DMS79 (cell line): ENCODE results near the gene EN2.
A peak's percentile ranks its signal among the peaks of the same experiment; 100 is the strongest.

Experiments
- DNase-seq: peaks from one replicate; lab custom pipeline; 2025; lab: John Stamatoyannopoulos, UW

Gene EN2

DNA sequence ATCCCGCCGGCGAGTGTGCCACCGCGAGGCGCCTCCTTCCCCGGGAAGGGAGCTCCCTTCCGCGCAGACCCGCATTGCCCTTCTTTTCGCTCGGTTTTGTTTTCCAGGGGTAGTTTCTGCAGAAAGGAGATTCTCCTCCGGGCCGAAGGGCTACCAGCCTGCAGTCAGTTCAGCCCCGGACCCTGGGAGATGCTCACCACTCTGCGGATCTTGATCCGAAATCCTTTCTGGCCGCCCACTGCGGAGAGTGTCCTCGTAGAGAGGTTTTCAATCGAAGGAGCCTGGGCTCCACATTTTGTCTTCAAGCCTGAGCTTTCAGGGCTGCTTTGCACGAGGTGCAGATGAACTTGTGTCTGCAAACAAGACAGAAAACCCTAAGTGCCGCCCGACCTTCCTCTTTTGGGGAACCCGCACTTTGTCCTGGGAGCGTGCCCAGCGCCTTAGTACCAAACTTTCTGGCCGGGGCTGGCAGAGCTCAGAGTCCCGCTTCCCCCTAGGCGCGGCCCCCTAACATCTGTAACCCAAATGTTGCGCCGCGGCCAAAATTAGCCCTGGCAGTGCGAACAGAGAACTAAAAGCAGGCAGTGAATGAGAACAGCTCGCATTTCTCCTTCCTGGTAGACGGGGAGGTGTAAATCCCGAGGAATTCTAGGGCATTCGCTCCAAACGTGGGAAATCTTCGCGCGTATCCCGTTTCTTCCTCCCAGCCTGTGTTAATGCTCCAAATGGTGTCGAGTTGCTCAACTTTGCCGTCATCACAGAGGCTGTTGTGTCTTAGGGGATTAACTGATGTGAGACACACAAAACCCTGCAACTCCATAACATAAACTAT is 6.7 kb upstream of the EN2 start:
- DNase-seq = no peak

DNA sequence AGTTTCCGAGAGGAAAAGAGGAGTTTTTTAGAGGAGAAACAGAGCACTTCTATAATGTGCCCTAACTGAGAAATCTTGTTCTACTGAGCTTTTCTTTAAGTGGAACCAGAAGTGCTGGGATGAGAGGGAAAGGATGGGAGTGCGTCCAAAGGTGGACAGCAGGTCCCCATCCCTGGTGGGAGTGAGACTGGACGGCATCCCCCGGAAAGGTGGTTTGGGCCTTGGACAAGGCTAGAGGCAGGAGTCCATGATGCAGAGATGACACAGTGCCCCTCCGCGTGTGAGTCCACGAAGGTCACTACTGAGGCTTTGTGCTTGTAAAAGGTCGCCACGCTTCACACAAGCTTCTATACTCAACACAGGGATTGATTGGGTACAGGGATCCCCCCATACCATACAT is 6.1 kb upstream of the EN2 start:
- DNase-seq = no peak

DNA sequence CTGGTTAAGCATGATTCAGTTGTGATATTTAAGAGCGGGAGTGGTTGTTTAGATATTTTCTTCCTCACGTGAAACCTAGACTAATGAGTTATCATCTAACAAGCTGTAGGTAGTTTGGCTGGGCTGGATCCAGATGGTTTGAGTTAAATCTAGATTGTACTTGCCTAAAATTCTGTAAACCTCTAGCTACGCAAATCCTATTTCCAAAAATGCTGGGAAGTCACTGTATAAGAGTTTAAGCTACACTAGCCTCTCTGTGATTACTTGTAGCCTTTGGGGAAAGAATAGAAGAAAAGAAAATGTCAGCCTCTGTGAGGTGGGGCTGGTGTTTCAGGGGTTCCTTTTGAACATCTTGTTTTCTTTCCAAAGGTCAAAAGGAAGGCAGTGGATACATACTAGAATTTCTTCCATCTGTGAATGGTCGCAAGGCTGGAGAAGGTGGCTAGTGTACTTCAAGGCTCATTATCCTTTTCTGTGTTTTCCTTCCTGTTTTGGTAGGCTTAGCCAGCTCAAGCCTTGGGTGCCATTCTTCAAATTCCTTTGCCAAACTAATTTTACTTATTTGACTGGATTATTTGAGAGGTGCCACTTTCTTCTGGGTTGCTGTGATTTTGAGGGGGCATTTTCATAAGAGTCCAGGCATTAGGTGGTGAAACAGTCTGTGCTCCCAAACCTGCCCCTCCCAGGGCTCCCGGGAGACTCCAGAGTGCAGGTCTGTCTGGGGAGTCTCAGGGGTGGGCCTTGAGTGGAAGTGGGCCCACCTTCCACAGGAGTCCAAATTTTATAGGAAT is 5.2 kb upstream of the EN2 start:
- no peak for DNase-seq

DNA sequence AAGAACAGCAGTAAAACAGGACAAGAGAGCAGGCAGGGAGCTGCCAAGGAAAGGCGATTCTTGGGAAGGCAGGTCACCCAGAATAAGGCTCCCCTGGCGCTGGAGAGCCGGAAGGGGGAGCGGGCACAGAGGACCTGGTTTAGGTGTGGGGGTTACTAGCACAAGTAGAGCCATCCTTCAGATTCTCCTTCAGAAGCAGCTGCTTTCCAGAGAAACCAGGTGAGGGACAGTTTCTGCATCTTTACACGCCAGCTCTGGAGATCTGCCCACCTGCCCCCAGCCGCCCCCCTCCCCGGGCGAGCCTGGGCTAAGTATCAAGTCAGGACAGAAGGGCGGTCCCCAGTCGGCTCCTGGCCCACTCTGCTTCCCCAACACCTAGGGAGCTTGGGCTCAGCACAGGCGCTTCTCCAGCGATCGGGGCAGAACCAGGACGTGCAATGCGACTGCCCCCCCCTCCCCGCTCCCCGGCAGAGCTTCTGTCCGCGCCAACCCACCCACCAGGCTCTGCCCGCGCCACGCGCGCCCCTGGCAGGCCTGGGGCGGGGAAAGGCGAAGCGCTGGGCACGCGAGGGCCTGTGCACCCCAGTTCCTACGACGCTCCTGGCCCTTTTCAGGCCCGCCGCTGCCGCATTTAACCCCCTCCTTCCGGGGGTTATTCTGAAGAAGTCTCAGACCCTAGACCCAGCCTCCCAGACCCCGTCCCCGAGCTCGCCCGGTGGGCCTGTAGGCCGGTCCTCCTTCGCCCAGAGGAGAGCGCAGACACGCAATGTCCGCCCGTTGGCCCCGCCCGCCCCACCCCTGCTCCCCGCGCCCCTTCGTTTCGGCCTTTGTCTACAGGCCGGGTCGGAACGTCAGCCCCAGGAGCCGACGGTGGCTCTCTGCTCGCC is 4.4 kb upstream of the EN2 start:
- no peak for DNase-seq

DNA sequence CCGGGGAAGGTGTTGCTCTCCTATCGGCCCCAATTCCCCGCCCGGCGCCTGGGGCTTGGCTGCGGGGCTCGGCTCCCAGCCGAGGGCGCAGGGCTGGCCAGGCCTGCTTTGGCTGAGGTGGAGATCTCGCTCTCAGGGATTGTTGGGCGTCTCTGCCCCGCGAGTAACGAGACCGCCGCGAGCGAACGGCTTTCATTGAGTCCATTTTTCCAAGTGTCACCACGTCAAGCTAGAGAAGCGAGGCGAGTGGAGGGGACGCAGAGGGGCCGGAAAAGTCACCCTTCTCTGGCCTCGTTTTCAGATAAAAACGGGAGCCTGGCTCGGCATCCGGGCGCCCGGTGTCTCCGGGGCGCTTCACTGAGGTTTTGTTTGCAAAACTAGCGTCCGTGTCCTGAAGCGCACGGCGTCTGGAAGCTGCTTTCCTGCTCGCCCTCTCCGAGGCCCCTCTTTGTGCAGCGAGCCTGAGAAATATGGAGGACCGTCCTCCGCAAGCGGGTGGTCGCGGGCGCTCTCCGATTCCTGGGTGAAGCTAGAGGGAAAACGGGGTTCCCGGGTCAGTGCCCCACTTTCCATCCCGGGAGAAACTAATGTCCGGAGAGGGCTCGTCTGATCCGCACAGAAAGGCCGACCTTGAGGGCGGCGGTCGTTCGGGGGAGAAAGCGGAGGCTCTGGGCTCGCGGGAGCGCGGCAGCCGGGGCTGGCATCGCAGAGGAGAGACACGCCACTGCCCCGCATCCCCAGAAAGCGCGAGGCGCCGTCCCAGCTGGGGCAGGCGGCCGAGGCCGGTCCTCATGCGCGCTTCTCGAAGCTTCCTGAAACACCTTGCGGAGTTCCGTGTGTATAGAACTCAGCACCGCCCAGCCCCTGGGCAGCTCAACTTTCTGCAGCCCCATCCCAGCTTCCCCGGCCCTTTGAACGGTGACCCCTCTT is 3.5 kb upstream of the EN2 start:
- no peak for DNase-seq

DNA sequence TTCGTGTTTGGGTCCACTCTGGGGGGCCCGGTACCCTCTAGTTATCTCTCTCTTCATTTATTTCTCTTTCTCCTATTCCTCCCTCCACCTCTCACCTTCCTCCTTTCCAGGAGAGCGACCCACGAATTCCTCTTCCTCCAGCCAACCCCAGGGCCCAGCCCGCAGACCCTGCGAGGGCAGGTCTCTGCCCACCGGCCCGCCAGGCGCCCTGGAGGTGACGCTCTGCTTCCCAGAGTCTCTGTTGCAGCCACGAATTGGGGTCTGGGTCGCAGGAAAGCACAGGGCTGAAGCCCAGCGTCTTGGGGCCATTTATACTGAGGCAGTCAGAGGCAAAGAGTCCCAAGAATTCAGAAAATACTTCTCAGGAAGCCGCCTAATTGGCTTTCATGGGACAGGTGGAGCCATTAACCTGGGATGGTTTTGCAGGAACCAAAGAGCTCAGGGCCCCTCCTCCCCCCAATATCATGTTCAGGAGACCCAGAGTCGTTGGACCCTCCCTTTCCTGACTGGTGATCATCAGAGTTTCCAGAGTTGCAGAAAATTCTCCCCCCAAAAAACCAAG is 2.7 kb upstream of the EN2 start:
- DNase-seq = no peak

DNA sequence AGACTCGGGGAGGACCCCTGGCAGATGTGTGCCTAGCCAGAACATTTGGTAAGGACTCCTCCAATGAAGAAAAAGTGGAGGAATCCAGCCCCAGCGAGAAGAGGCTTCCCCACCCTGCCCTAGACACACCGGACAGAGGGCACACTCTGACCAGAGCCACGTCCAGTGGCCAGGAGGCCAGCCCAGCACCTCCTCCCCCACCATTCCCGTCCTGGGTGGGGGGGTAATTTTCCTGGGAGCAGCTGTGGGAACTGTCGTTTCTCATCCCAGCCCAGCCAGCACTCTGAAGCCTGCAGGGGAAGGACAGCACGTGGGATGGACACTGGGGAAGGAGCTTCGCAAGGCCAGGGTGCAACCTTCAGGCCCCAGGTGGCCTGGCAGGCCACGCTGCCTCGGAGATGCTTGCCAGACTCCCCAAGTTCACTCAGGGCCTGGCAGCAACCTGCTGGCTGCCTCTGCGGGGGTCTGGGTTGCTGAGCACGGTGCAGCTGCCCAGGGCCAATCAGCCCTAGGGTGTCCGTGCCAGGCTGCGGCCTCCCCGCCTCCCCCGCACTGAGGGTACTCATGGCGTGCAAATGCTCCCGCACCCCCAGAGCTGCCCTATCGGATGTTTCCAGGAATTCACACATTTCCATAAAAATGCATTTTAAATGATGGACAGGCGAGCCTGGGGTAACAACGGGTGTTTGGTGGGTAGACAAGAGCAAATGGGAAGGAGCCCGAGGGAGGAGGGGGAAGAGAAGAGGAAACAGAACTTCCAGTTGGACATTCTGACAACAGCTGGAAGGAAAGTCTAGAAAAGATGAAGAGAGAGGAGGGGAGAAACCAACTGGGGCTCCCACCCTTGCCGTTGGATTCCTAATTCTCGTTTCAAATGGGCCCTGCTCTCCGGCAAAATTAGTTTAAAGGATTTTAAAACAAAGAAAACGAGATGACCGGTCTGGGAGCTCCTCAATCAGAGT is 1.9 kb upstream of the EN2 start:
- DNase-seq = no peak

DNA sequence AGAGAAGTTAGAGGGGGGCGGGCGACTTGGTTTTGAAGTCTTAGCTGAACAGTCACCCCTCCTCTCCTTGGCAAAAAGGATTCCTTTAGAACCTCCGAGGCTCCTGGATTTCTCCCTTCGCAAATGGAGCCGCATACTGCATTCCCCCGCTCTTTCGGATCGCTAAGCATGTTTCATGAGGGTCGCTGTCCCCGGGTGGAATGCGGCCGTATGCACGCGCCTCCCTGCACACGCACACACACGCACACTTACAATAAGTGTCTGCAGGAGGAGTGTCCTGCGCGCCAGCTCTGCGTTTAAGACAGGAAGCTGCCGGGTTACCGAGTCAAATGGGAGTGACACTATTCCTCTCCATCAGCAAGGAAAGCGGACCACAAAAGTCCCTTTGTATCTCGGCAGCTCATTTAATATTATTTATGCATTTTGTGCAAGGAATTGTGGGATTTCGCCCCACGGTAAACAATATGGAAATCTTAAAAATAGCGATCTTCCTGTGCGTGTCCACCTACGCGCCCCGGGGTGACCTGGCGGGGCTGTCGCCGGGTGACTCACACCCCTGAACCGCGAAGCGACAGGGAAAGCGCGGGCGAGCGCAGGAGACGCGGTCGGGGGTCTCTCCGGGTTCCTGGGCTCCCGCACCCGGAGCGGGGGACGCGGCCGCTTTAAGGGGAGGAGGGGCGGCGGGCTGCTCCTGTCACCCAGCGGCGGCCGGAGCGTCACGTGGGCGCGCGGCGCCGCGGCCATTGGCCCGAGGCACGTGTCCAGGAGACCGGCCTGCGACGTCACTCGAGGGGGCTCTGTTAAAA is 988 bp upstream of the EN2 start:
- DNase-seq = peak; percentile 56

DNA sequence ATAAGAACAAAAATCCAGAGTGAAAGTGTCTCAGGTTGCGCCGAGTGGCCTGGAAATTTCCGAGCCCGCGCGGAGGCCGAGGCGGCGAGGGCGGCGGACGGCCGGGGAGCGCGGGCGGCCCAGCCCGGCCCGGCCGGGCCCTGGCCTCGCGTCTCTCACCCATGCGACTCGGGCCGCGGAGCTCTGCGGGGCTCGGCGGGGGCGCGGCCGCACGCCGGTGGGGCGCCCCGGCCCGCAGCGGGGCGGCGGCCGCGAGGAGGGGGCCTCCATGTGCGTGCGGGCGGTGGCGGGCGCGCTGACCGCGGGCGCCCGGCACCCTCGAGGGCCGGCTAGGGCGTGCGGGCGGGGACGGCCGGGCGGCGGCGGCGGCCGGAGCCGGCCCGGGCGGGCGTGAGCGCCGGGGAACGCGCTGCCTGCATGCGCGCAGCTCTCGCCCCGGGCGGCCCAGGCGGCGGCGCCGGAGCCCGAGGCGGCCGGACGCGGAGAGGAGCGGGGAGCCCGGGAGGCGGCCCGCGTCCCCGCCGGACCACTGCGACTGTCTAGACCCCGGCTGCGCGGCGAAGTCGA is 302 bp upstream of the EN2 start:
- no peak for DNase-seq

DNA sequence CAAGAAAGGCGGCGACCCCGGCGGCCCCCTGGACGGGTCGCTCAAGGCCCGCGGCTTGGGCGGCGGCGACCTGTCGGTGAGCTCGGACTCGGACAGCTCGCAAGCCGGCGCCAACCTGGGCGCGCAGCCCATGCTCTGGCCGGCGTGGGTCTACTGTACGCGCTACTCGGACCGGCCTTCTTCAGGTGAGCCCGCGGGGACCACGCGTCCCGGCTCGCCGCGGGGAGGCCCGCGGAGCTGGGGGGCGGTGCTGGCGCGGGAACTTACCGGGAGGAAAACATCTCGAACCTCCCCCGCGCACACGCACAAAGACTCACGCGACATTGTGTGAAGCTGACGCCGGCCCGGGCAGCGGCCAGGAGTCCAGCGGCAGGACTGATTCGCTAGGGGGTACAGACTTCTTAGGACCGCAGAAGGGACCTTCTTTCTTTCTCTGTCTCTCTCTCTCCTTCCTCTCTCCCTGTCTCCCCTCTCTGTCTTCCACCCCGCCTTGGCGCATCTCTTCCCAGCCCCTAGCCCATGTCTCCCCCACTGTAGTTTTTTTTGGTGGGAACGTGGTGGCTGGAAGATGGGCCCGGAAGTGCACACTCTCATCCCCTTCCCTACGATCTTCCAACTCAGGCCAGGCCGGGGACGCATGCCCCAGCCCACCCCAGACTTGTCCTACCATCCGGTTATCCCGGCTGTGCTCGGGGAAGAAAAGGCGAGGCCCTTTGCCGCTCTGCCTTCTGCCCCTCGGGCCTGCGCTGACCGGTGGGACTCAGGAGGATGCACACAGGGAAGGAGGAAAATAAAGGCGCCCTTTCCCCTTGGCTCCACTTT is 1.2 kb downstream of the EN2 start:
- no peak for DNase-seq

DNA sequence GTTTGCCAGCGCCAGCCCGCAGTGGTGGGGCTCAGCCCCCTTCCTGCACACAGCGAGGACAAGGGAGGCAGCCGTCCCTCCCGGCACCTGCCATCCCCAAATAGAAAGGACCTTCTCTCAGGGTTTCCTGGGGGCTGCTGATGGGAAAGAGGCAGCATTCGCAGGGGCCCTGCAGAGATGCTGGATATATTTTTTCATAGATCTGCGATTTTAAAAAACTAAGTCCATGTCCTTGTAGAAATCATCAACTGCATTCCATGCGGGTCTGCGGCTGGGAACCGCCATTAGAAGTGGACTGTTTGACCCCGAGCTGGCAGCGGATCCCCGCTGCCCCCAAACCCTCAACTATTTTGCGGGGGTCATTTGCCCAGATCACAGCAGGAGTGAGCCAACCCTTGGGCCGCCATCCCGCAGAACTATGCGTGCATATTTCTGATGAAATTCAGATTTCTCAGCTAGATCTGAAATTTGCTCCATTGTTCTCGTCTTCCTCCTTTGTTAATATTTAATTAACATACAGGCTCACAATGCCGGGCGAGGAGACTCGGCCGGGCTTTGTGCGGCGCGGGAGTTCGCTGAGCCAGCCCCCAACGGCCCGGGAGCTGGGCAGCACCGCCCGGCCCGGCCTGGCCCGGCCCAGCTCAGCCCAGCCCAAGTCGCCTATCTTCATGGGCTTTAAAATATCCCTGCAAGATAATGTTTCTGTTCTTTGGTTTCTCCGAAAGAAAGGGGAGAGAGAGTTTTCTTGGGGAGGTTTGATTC is 2.0 kb downstream of the EN2 start:
- DNase-seq = no peak

DNA sequence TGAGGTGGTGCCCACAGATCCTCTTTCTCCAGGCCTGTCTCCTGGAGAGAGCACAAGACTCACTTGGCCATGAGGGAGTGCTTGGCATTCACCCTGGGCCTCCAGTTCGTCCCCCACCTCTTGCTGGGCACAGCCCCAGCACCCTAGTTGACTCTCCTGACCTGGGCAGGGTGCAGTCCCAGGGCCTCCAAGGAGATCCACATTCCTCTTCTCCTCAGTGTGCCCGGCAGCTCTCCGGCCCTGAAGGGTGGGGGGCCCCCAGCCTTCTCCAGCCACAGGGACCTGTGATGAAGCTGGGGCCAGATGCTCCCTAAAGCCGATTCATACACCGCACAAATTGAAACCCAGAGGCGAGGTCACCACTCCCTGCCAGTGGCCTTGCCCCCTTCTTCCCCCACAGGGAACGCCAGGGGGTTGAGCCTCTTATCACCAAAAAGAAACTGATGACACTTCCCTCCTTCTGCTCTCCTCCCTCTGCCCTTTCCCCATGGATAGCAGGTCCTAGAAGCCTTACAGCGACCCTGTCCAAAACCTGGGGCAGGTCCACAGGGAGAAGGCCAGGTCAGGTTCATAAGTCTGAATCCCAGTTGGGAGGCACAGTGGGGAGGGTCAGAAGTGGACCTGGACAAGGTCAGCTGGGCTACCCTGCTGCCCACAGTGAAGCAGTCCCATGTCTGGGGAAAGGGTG is 3.1 kb downstream of the EN2 start:
- DNase-seq = no peak

DNA sequence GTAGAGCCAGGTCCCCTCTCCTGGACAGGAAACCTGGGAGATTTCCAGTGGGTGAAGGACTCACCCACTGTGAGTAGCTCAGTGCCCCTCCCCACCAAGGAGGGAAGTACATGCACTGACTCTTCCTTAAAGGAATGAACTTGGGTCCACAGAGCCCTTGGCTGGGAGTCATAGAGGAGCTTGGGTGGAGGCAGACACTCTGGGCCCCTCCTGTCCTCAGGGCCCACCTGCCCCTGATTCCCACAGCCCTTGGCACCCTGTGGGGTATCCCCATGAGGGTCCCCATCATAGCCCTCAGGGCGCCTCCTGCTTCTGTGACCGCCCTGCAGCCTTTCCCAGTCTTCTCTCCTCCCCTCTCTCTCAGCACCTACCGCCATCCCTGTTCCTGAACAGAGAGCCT is 3.7 kb downstream of the EN2 start:
- no peak for DNase-seq

DNA sequence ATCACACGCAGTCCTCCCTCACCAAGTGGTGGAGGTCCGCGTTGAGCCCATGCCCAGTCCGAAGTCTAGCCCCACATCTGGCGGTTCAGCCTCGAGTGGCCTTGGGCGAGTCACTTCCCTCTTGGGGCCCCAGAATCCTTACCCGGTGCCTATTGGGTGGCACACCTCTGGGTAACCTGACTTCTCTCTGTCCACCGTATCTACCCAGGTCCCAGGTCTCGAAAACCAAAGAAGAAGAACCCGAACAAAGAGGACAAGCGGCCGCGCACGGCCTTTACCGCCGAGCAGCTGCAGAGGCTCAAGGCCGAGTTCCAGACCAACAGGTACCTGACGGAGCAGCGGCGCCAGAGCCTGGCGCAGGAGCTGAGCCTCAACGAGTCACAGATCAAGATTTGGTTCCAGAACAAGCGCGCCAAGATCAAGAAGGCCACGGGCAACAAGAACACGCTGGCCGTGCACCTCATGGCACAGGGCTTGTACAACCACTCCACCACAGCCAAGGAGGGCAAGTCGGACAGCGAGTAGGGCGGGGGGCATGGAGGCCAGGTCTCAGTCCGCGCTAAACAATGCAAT is 4.3 kb downstream of the EN2 start:
- DNase-seq = no peak

DNA sequence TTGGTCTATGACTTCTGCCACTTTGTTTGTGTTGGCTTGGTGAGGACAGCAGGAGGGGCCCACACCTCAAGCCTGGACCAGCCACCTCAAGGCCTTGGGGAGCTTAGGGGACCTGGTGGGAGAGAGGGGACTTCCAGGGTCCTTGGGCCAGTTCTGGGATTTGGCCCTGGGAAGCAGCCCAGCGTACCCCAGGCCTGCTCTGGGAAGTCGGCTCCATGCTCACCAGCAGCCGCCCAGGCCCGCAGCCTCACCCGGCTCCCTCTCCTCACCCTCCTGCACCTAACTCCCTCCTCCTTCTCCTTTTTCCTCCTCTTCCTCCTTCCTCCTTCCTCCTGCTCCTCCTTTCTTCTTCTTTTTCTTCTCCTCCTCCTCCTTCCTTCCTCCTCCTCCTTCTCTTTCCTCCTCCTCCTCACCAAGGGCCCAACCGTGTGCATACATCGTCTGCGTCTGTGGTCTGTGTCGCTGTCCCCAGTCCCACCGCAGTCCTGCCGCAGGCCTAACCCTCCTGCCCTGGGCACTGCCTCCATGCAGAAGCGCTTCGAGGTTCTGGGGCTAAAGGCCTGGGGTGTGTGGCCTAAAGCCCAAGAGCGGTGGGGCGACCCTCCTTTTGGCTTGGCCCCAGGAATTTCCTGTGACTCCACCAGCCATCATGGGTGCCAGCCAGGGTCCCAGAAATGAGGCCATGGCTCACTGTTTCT is 5.3 kb downstream of the EN2 start:
- no peak for DNase-seq
